ENCODE data around the gene SZT2.

SZT2 gene

GRCh38 chr1:43423672-43424550 is 34.2 kb downstream of the SZT2 start:
- DNase-seq (ENCODE audit: low read depth), result no peak

- no peak for DNase-seq (ENCODE audit: low read depth)
Measured at GRCh38 chr1:43425045-43425444, 35.3 kb downstream of the SZT2 start.

- no peak for DNase-seq (ENCODE audit: low read depth)
Measured at GRCh38 chr1:43426221-43426620, 36.5 kb downstream of the SZT2 start.

GRCh38 chr1:43427524-43427923 is 37.8 kb downstream of the SZT2 start:
- DNase-seq (ENCODE audit: low read depth), result no peak

- no peak for DNase-seq (ENCODE audit: low read depth)
Measured at GRCh38 chr1:43427941-43428340, 38.2 kb downstream of the SZT2 start.

GRCh38 chr1:43430831-43431230 is 41.1 kb downstream of the SZT2 start:
- DNase-seq (ENCODE audit: low read depth), result no peak

GRCh38 chr1:43431676-43432075 is 42.0 kb downstream of the SZT2 start:
- DNase-seq (ENCODE audit: low read depth), result no peak

GRCh38 chr1:43432171-43432860 is 42.6 kb downstream of the SZT2 start:
- DNase-seq (ENCODE audit: low read depth), result no peak

GRCh38 chr1:43432907-43433306 is 43.2 kb downstream of the SZT2 start:
- DNase-seq (ENCODE audit: low read depth), result no peak

GRCh38 chr1:43434256-43434655 is 44.6 kb downstream of the SZT2 start:
- DNase-seq (ENCODE audit: low read depth), result no peak

GRCh38 chr1:43435146-43436145 is 45.7 kb downstream of the SZT2 start:
- no peak for DNase-seq (ENCODE audit: low read depth)

- no peak for DNase-seq (ENCODE audit: low read depth)
Measured at GRCh38 chr1:43436371-43436770, 46.7 kb downstream of the SZT2 start.

- no peak for DNase-seq (ENCODE audit: low read depth)
Measured at GRCh38 chr1:43437031-43437973, 47.6 kb downstream of the SZT2 start.

GRCh38 chr1:43438006-43438405 is 48.3 kb downstream of the SZT2 start:
- no peak for DNase-seq (ENCODE audit: low read depth)

GRCh38 chr1:43438576-43438952 is 48.9 kb downstream of the SZT2 start:
- DNase-seq (ENCODE audit: low read depth), result no peak

GRCh38 chr1:43438953-43439581 is 49.4 kb downstream of the SZT2 start:
- DNase-seq (ENCODE audit: low read depth), result no peak

GRCh38 chr1:43439781-43440180 is 50.1 kb downstream of the SZT2 start:
- DNase-seq (ENCODE audit: low read depth), result no peak

GRCh38 chr1:43440358-43440757 is 50.7 kb downstream of the SZT2 start:
- DNase-seq (ENCODE audit: low read depth), result no peak

GRCh38 chr1:43441166-43441893 is 51.6 kb downstream of the SZT2 start:
- no peak for DNase-seq (ENCODE audit: low read depth)

Measured in stimulated activated CD8-positive, alpha-beta memory T cell treated with anti-CD3 and anti-CD28 coated beads, Interleukin-7, amount 100 ng/mL, for 24 hours (primary cell).